ENCODE results near the gene PCDHB15.
"Not testable (repeated sequence)": the region's sequence is repeated elsewhere in the genome, so short reads cannot be mapped to it uniquely, and the experiment has no call there.

PCDHB15 gene

DNA sequence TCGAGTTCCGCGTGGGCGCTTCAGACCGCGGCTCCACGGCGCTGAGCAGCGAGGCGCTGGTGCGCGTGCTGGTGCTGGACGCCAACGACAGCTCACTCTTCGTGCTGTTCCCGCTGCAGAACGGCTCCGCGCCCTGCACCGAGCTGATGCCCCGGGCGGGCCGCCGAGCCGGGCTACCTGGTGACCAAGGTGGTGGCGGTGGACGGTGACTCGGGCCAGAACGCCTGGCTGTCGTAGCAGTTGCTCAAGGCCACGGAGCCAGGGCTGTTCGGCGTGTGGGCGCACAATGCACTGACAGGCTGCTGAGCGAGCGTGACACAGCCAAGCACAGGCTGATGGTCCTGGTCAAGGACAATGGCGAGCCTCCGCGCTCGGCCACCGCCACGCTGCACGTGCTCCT, 3.7 kb upstream of the PCDHB15 start:
- H3K9me3 ChIP-seq (ENCODE audit: insufficient read depth, low read depth, low read length), result peaks cover 4% of the 10 kb centered on the region
- no peak overlapping the region for H2AFZ ChIP-seq (ENCODE audit: low read length)

DNA sequence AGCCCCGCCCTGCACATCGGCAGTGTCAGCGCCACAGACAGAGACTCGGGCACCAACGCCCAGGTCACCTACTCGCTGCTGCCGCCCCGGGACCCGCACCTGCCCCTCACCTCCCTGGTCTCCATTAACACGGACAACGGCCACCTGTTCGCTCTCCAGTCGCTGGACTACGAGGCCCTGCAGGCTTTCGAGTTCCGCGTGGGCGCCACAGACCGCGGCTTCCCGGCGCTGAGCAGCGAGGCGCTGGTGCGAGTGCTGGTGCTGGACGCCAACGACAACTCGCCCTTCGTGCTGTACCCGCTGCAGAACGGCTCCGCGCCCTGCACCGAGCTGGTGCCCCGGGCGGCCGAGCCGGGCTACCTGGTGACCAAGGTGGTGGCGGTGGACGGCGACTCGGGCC, 1.8 kb downstream of the PCDHB15 start:
- not testable (repeated sequence) for H2AFZ ChIP-seq (ENCODE audit: low read length); H3K4me1 ChIP-seq (ENCODE audit: insufficient read depth, low read length, poor library complexity, severe bottlenecking); H3K9me2 ChIP-seq (replicated peaks; ENCODE audit: low read depth, low read length); H3K36me3 ChIP-seq (ENCODE audit: insufficient read depth, low read length); H4K20me1 ChIP-seq (ENCODE audit: insufficient read depth, low read length, poor library complexity, severe bottlenecking); H3F3A ChIP-seq (ENCODE audit: low read depth); H3K4me2 ChIP-seq (ENCODE audit: low read depth, low read length, poor library complexity, severe bottlenecking); H3K79me2 ChIP-seq (ENCODE audit: insufficient read depth, low read length); H3K4me3 ChIP-seq (ENCODE audit: low read length, poor library complexity, severe bottlenecking); H3K9ac ChIP-seq (ENCODE audit: low read depth, low read length, poor library complexity, severe bottlenecking); H3K27me3 ChIP-seq (ENCODE audit: insufficient read depth, low read length, poor library complexity, severe bottlenecking)
- H3K9me3 ChIP-seq (ENCODE audit: insufficient read depth, low read depth, low read length), result peaks cover 12% of the 10 kb centered on the region

More for the DNA sequence above, 3.7 kb upstream of the PCDHB15 start:
- Histone ChIP-seq H3F3A (ENCODE audit: low read depth) (no peaks in the 10 kb centered on the region), H3K9ac (ENCODE audit: low read depth, low read length, poor library complexity, severe bottlenecking) (no peak overlapping the region), H3K36me3 (ENCODE audit: insufficient read depth, low read length) (no peaks in the 10 kb centered on the region), H4K20me1 (ENCODE audit: insufficient read depth, low read length, poor library complexity, severe bottlenecking) (no peaks in the 10 kb centered on the region), H3K79me2 (ENCODE audit: insufficient read depth, low read length) (no peaks in the 10 kb centered on the region), H3K27me3 (ENCODE audit: insufficient read depth, low read length, poor library complexity, severe bottlenecking) (no peaks in the 10 kb centered on the region), H3K4me1 (ENCODE audit: insufficient read depth, low read length, poor library complexity, severe bottlenecking) (no peaks in the 10 kb centered on the region), H3K9me2 (replicated peaks; ENCODE audit: low read depth, low read length) (no peaks in the 10 kb centered on the region), H3K4me2 (ENCODE audit: low read depth, low read length, poor library complexity, severe bottlenecking) (no peak overlapping the region), H3K4me3 (ENCODE audit: low read length, poor library complexity, severe bottlenecking) (no peak overlapping the region)
- TF ChIP-seq, protein P1, sequence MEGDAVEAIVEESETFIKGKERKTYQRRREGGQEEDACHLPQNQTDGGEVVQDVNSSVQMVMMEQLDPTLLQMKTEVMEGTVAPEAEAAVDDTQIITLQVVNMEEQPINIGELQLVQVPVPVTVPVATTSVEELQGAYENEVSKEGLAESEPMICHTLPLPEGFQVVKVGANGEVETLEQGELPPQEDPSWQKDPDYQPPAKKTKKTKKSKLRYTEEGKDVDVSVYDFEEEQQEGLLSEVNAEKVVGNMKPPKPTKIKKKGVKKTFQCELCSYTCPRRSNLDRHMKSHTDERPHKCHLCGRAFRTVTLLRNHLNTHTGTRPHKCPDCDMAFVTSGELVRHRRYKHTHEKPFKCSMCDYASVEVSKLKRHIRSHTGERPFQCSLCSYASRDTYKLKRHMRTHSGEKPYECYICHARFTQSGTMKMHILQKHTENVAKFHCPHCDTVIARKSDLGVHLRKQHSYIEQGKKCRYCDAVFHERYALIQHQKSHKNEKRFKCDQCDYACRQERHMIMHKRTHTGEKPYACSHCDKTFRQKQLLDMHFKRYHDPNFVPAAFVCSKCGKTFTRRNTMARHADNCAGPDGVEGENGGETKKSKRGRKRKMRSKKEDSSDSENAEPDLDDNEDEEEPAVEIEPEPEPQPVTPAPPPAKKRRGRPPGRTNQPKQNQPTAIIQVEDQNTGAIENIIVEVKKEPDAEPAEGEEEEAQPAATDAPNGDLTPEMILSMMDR (conservative IDR thresholded peaks at IDR 0.05; ENCODE audit: low read length), result no peak
- TF ChIP-seq EZH2phosphoT487 (IDR thresholded peaks at IDR 0.05; ENCODE audit: borderline replicate concordance), result no peak

DNA sequence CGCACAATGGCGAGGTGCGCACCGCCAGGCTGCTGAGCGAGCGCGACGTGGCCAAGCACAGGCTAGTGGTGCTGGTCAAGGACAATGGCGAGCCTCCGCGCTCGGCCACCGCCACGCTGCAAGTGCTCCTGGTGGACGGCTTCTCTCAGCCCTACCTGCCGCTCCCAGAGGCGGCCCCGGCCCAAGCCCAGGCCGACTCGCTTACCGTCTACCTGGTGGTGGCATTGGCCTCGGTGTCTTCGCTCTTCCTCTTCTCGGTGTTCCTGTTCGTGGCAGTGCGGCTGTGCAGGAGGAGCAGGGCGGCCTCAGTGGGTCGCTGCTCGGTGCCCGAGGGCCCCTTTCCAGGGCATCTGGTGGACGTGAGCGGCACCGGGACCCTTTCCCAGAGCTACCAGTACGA, 2.2 kb downstream of the PCDHB15 start:
- not testable (repeated sequence) for H3F3A ChIP-seq (ENCODE audit: low read depth); H3K9ac ChIP-seq (ENCODE audit: low read depth, low read length, poor library complexity, severe bottlenecking); H2AFZ ChIP-seq (ENCODE audit: low read length); H3K36me3 ChIP-seq (ENCODE audit: insufficient read depth, low read length); H3K4me1 ChIP-seq (ENCODE audit: insufficient read depth, low read length, poor library complexity, severe bottlenecking); H4K20me1 ChIP-seq (ENCODE audit: insufficient read depth, low read length, poor library complexity, severe bottlenecking); H3K27me3 ChIP-seq (ENCODE audit: insufficient read depth, low read length, poor library complexity, severe bottlenecking); H3K79me2 ChIP-seq (ENCODE audit: insufficient read depth, low read length); H3K9me2 ChIP-seq (replicated peaks; ENCODE audit: low read depth, low read length); H3K4me3 ChIP-seq (ENCODE audit: low read length, poor library complexity, severe bottlenecking); H3K4me2 ChIP-seq (ENCODE audit: low read depth, low read length, poor library complexity, severe bottlenecking); H3K9me3 ChIP-seq (ENCODE audit: insufficient read depth, low read depth, low read length)

DNA sequence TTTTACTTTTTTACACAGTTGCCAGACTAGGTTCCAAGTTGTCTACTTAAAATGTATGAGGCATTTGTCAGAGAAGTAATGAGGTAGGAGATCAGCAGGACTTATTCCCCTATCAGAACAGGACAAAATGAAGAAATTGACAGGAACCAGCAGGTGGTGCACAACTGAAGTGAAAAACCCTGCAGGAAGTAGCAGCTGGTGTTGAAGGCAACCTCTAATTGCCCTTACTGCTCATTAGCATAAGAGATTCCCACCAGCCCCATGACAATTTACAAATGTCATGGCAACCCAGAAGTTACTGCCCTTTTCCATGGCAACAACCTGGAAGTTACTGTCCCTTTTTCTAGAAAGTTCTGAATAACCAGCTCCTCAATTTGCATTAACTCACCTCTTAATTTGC, 5.4 kb downstream of the PCDHB15 start:
- no peak overlapping the region for H3K4me2 ChIP-seq (ENCODE audit: low read depth, low read length, poor library complexity, severe bottlenecking)
- no peaks in the 10 kb centered on the region for H3K79me2 ChIP-seq (ENCODE audit: insufficient read depth, low read length)
- H3K27me3 ChIP-seq (ENCODE audit: insufficient read depth, low read length, poor library complexity, severe bottlenecking), result no peaks in the 10 kb centered on the region
- TF ChIP-seq EZH2phosphoT487 (IDR thresholded peaks at IDR 0.05; ENCODE audit: borderline replicate concordance), result no peak
- TF ChIP-seq, protein P1 (conservative IDR thresholded peaks at IDR 0.05; ENCODE audit: low read length), result no peak
- H3K9ac ChIP-seq (ENCODE audit: low read depth, low read length, poor library complexity, severe bottlenecking), result no peak overlapping the region
- no peaks in the 10 kb centered on the region for H3K36me3 ChIP-seq (ENCODE audit: insufficient read depth, low read length)
- no peaks in the 10 kb centered on the region for H3K4me1 ChIP-seq (ENCODE audit: insufficient read depth, low read length, poor library complexity, severe bottlenecking)
- H4K20me1 ChIP-seq (ENCODE audit: insufficient read depth, low read length, poor library complexity, severe bottlenecking), result no peaks in the 10 kb centered on the region
- no peaks in the 10 kb centered on the region for H3K9me2 ChIP-seq (replicated peaks; ENCODE audit: low read depth, low read length)
- H3F3A ChIP-seq (ENCODE audit: low read depth), result no peaks in the 10 kb centered on the region
- no peak overlapping the region for H3K4me3 ChIP-seq (ENCODE audit: low read length, poor library complexity, severe bottlenecking)
- no peak overlapping the region for H2AFZ ChIP-seq (ENCODE audit: low read length)
- H3K9me3 ChIP-seq (ENCODE audit: insufficient read depth, low read depth, low read length), result peaks cover 8% of the 10 kb centered on the region; the same call in 1 of the 2 replicates

All from Loucy (cell line).